ENCODE measurements around the gene LTC4S. TPM values are rescaled to one million over a fixed set of nuclear protein-coding genes. Genes with fewer than 3 reads are reported as not detected.

The LTC4S gene
- total and polyA plus RNA-seq, 2 donors (not counting 3 experiments of a cell fraction or from before 2014, with no cell fraction given): 0.95 to 6.3 TPM

DNA sequence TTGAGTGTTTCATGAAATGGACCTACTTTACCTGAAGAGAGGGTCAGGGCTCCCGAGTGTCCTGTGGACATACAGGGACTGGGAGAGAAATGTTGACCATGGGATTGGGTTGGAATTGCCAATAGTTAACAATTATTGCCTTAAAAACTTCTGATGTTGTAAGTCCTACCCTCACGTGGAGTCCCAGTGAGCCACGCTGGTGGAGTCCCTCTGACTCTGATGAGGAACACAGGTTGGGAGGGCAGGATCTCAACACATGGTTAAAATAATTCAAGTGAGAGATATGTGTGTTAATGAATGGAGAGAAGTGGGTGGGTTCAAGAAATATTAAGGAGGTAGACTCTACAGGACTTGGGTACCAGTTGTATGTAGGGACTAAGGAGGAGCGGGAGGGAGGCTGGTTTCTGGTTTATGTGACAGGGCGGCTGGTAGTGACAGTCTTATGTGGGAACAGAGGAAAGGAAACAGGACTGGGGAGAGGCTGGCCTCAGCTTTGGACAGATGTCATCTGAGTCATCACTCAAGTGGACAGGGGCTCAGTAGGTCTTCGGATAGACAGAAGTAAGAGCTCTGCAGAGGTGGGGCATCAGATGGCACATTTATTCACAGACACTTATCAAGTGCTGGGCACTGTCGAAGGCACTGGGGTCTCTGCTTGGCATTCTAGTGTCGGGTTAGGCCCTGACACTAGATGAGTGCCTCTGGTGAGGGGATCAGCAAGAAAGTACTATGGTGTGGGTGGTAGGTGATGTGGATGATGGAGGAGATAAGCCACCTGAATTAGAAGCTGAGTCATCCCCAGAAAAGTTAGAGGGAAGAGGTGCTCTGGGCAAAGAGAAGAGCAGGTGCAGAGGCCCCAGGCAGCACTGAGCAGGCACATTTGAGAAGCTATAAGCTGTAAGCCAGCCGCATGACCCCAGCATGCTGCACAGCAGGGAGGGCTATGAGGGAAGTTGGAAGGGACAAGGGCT, 33.9 kb upstream of the LTC4S start:
- H3K9me3 ChIP-seq (replicated peaks; ENCODE audit: control insufficient read depth, insufficient read depth, low read length): no peaks in the 10 kb centered on the region
- no peak overlapping the region for H3K9ac ChIP-seq (replicated peaks; ENCODE audit: extremely low read depth, insufficient read depth, low read length)
- no peak for DNase-seq (ENCODE audit: low read depth, low spot score)
- no peak overlapping the region for H3K4me3 ChIP-seq (replicated peaks in 1 of 3; ENCODE audit: insufficient read depth in 1 of 3, low read depth in 1 of 3, low read length in 3 of 3)
- no peaks in the 10 kb centered on the region for H3K36me3 ChIP-seq (ENCODE audit: control insufficient read depth in 2 of 2, extremely low read depth in 1 of 2, insufficient read depth in 2 of 2, low read length in 2 of 2)
- CTCF ChIA-PET: interaction anchor here (7.1 kb wide), 1 partner anchor 35 kb away, joined by 103 read pairs; the partner anchor contains the start of gene LTC4S
- POLR2A ChIA-PET: no interaction called here
- H3K79me2 ChIP-seq (ENCODE audit: control insufficient read depth, insufficient read depth, low read length): peaks cover 52% of the 10 kb centered on the region
- intact Hi-C loops (cut with micrococcal nuclease) (no loop called here), dilution Hi-C loops (cut with MboI; ENCODE audit: extremely low pct_ligation_motif_present, low sequenced_read_pairs) (no loop called here)
- H3K9me1 ChIP-seq (replicated peaks; ENCODE audit: control insufficient read depth, extremely low read depth, insufficient read depth, low read length): no peaks in the 10 kb centered on the region
- no peaks in the 10 kb centered on the region for H3K27me3 ChIP-seq (ENCODE audit: control insufficient read depth in 2 of 2, insufficient read depth in 2 of 2, low read length in 2 of 2)
- no TSS peak for BruUV-seq (replicated peaks)
- H3K4me2 ChIP-seq (ENCODE audit: insufficient read depth, low read length): no peak overlapping the region
- H3K27ac ChIP-seq (ENCODE audit: insufficient read depth, low read depth, low read length): no peak overlapping the region
- TF ChIP-seq MYC (IDR thresholded peaks at IDR 0.05; ENCODE audit: low read depth, low read length) (no peak), EZH2 (IDR thresholded peaks at IDR 0.05; ENCODE audit: borderline replicate concordance, low read depth, low read length, severe bottlenecking) (no peak), POLR2AphosphoS5 (IDR thresholded peaks at IDR 0.05; ENCODE audit: insufficient read depth, low read depth, low read length) (no peak), FOS (IDR thresholded peaks at IDR 0.05; ENCODE audit: borderline replicate concordance, insufficient read depth, low read length) (no peak), JUN (IDR thresholded peaks at IDR 0.05; ENCODE audit: borderline replicate concordance, insufficient read depth, insufficient read length, low read depth) (no peak), POLR2A (IDR thresholded peaks at IDR 0.05; ENCODE audit: low read depth, low read length) (no peak), GATA2 (IDR thresholded peaks at IDR 0.05; ENCODE audit: insufficient read depth, insufficient read length, low read depth, low read length) (no peak)
- TF ChIP-seq, protein P1, sequence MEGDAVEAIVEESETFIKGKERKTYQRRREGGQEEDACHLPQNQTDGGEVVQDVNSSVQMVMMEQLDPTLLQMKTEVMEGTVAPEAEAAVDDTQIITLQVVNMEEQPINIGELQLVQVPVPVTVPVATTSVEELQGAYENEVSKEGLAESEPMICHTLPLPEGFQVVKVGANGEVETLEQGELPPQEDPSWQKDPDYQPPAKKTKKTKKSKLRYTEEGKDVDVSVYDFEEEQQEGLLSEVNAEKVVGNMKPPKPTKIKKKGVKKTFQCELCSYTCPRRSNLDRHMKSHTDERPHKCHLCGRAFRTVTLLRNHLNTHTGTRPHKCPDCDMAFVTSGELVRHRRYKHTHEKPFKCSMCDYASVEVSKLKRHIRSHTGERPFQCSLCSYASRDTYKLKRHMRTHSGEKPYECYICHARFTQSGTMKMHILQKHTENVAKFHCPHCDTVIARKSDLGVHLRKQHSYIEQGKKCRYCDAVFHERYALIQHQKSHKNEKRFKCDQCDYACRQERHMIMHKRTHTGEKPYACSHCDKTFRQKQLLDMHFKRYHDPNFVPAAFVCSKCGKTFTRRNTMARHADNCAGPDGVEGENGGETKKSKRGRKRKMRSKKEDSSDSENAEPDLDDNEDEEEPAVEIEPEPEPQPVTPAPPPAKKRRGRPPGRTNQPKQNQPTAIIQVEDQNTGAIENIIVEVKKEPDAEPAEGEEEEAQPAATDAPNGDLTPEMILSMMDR (IDR thresholded peaks at IDR 0.05; ENCODE audit: extremely low read depth in 1 of 2, insufficient read depth in 1 of 2, low read depth in 1 of 2, low read length in 2 of 2): no peak
- TF ChIP-seq, protein P2, sequence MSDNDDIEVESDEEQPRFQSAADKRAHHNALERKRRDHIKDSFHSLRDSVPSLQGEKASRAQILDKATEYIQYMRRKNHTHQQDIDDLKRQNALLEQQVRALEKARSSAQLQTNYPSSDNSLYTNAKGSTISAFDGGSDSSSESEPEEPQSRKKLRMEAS (IDR thresholded peaks at IDR 0.05; ENCODE audit: insufficient read depth, insufficient read length): no peak
- H4K20me1 ChIP-seq (replicated peaks; ENCODE audit: control insufficient read depth, extremely low read depth, insufficient read depth, low read length): peaks cover 2% of the 10 kb centered on the region
- H3K4me1 ChIP-seq (ENCODE audit: control insufficient read depth, extremely low read depth, insufficient read depth, low read length): peaks cover 29% of the 10 kb centered on the region
- no peak for FAIRE-seq
- H2AFZ ChIP-seq (ENCODE audit: low read depth, low read length): no peak overlapping the region

Measured in endothelial cell of umbilical vein (primary cell).